H1 (cell line): Measurements from ENCODE around the gene LBH. TPM values are rescaled to one million over a fixed set of nuclear protein-coding genes. Genes with fewer than 3 reads are reported as not detected.

Experiments
- CTCF ChIA-PET: fragments of 300-600 bp; sonication (Branson Sonifier 250); formaldehyde crosslinking; loops from one replicate; lab custom pipeline; 2021; ENCODE audit not compliant: partially characterized antibody; lab: Charles Lee
- POLR2A ChIA-PET: fragments of 300-600 bp; sonication (Branson Sonifier 250); formaldehyde crosslinking; loops from one replicate; lab custom pipeline; 2021; ENCODE audit warnings: inconsistent platforms; ENCODE audit not compliant: partially characterized antibody; lab: Charles Lee
- DNase-seq, 2 experiments: peaks; one replicate each; pipeline versions ENCODE4 v3.0.0 to v3.0.0-alpha.2; 2010 to 2022; ENCODE audit warnings: low spot score in 2 of 2, low read depth in 1 of 2, mixed read lengths in 1 of 2
- FAIRE-seq: peaks from 2 replicates; lab custom pipeline; 2011; peaks lifted over from hg19 to GRCh38; lab: Jason Lieb, UNC
- H2AFZ ChIP-seq: 2 replicates; pipeline ENCODE4 v1.8.1; 2012; ENCODE audit warnings: low read length, inconsistent platforms
- H2AK5ac ChIP-seq: 2 replicates; pipeline ENCODE4 v1.6.1; 2013; ENCODE audit warnings: low read depth, low read length
- H2BK120ac ChIP-seq: replicated peaks from 2 replicates; pipeline ENCODE3; 2013; ENCODE audit warnings: low read depth, low read length, inconsistent platforms
- H2BK12ac ChIP-seq: 2 replicates; pipeline ENCODE4 v1.6.1; 2013; ENCODE audit warnings: low read depth, low read length
- H2BK15ac ChIP-seq: 2 replicates; pipeline ENCODE4 v1.6.1; 2013; ENCODE audit warnings: low read length
- H2BK20ac ChIP-seq: 2 replicates; pipeline ENCODE4 v1.6.1; 2013; ENCODE audit warnings: low read length
- H2BK5ac ChIP-seq: 2 replicates; pipeline ENCODE4 v1.6.1; 2013; ENCODE audit warnings: low read depth, low read length
- H3K14ac ChIP-seq: 2 replicates; pipeline ENCODE4 v1.6.1; 2013; ENCODE audit warnings: inconsistent platforms; ENCODE audit not compliant: insufficient read length
- H3K18ac ChIP-seq: 2 replicates; pipeline ENCODE4 v1.6.1; 2013; ENCODE audit warnings: low read length; ENCODE audit errors: extremely low read depth
- H3K23ac ChIP-seq: 2 replicates; pipeline ENCODE4 v1.6.1; 2013; ENCODE audit warnings: inconsistent platforms; ENCODE audit not compliant: insufficient read length
- H3K23me2 ChIP-seq: 2 replicates; pipeline ENCODE4 v1.6.1; 2013; ENCODE audit warnings: low read depth, low read length
- H3K27ac ChIP-seq: 2 replicates; pipeline ENCODE4 v1.6.1; 2011; ENCODE audit warnings: low read depth, low read length, inconsistent platforms
- H3K27me3 ChIP-seq, 4 experiments: replicated peaks in 1 of 4; 1 replicate in 1 of 4; 2 replicates in 3 of 4; pipeline versions ENCODE4 v1.6.1 to v1.8.1; 2011 to 2013; ENCODE audit warnings: low read length in 3 of 4, mild to moderate bottlenecking in 3 of 4, inconsistent platforms in 2 of 4, mixed read lengths in 2 of 4, moderate library complexity in 1 of 4; ENCODE audit not compliant: control insufficient read depth in 3 of 4, insufficient read depth in 3 of 4; ENCODE audit errors: extremely low read depth in 1 of 4
- H3K36me3 ChIP-seq, 4 experiments: 2 replicates each; pipeline versions ENCODE4 v1.6.1 to v1.8.1; 2011 to 2013; ENCODE audit warnings: mild to moderate bottlenecking in 4 of 4, low read length in 3 of 4, moderate library complexity in 2 of 4, control low read depth in 1 of 4, inconsistent platforms in 1 of 4; ENCODE audit not compliant: insufficient read depth in 4 of 4, control insufficient read depth in 2 of 4
- H3K4ac ChIP-seq: replicated peaks from 2 replicates; pipeline ENCODE3; 2013; ENCODE audit warnings: low read length, low read depth, mixed read lengths, inconsistent platforms; ENCODE audit not compliant: insufficient read length
- H3K4me1 ChIP-seq, 4 experiments: replicated peaks in 1 of 4; 1 replicate in 1 of 4; 2 replicates in 3 of 4; pipeline versions ENCODE4 v1.6.1 to v1.8.1; 2011 to 2013; ENCODE audit warnings: low read length in 3 of 4, inconsistent platforms in 2 of 4, mixed read lengths in 1 of 4; ENCODE audit not compliant: insufficient read depth in 4 of 4, control insufficient read depth in 3 of 4
- H3K4me2 ChIP-seq, 2 experiments: 2 replicates each; pipeline versions ENCODE4 v1.6.1 to v1.8.1; 2011 to 2013; ENCODE audit warnings: low read depth in 2 of 2, low read length in 2 of 2, control low read depth in 1 of 2, inconsistent platforms in 1 of 2, mild to moderate bottlenecking in 1 of 2; ENCODE audit not compliant: insufficient read depth in 1 of 2
- H3K4me3 ChIP-seq, 4 experiments: fragments of 200-600, 300-600 bp in 1 of 4; sonication (generic), shearing (Covaris generic), sonication (Bioruptor Twin) in 1 of 4; 2 replicates each; pipeline versions ENCODE4 v1.5.1 to v1.8.1; 2011 to 2016; ENCODE audit warnings: low read length in 4 of 4, low read depth in 3 of 4, control low read depth in 2 of 4, inconsistent platforms in 2 of 4, mild to moderate bottlenecking in 2 of 4, mixed read lengths in 1 of 4, moderate library complexity in 1 of 4; ENCODE audit not compliant: insufficient read depth in 2 of 4; ENCODE audit errors: extremely low read depth in 1 of 4
- H3K56ac ChIP-seq: replicated peaks from 2 replicates; pipeline ENCODE3; 2013; ENCODE audit warnings: low read depth, mild to moderate bottlenecking, mixed read lengths, low read length, inconsistent platforms; ENCODE audit not compliant: insufficient read length
- H3K79me1 ChIP-seq: 2 replicates; pipeline ENCODE4 v1.6.1; 2013; ENCODE audit warnings: low read depth, low read length, control low read depth
- H3K79me2 ChIP-seq, 2 experiments: 2 replicates each; pipeline versions ENCODE4 v1.6.1 to v1.8.1; 2012 to 2013; ENCODE audit warnings: low read length in 2 of 2, mild to moderate bottlenecking in 2 of 2, inconsistent platforms in 1 of 2; ENCODE audit not compliant: insufficient read depth in 2 of 2, control insufficient read depth in 1 of 2
- H3K9ac ChIP-seq, 4 experiments: replicated peaks in 1 of 4; 1 replicate in 1 of 4; 2 replicates in 3 of 4; pipeline versions ENCODE4 v1.6.1 to v1.8.1; 2011 to 2013; ENCODE audit warnings: low read depth in 3 of 4, low read length in 3 of 4, control low read depth in 2 of 4, mild to moderate bottlenecking in 2 of 4, moderate library complexity in 2 of 4, inconsistent platforms in 1 of 4; ENCODE audit errors: extremely low read depth in 1 of 4
- H3K9me3 ChIP-seq, 2 experiments: 2 replicates each; pipeline versions ENCODE4 v1.6.1 to v1.8.1; 2012 to 2013; ENCODE audit warnings: mild to moderate bottlenecking in 2 of 2, moderate library complexity in 2 of 2, control low read depth in 1 of 2, inconsistent platforms in 1 of 2, low read depth in 1 of 2, low read length in 1 of 2, mixed read lengths in 1 of 2; ENCODE audit not compliant: insufficient read depth in 2 of 2
- H4K20me1 ChIP-seq, 2 experiments: replicated peaks in 1 of 2; 2 replicates each; pipeline versions ENCODE3 to v1.8.1; 2011 to 2013; ENCODE audit warnings: inconsistent platforms in 2 of 2, low read length in 2 of 2, mild to moderate bottlenecking in 1 of 2; ENCODE audit not compliant: insufficient read depth in 2 of 2, control insufficient read depth in 1 of 2
- H4K5ac ChIP-seq: 2 replicates; pipeline ENCODE4 v1.6.1; 2013; ENCODE audit warnings: low read length, low read depth, mixed read lengths, inconsistent platforms; ENCODE audit not compliant: insufficient read length
- H4K8ac ChIP-seq: 2 replicates; pipeline ENCODE4 v1.8.0; 2013; ENCODE audit warnings: mild to moderate bottlenecking, moderate library complexity, low read length, inconsistent platforms; ENCODE audit not compliant: insufficient read depth; ENCODE audit errors: extremely low read depth
- H4K91ac ChIP-seq: replicated peaks from 2 replicates; pipeline ENCODE3; 2013; ENCODE audit warnings: low read length, mixed read lengths, inconsistent platforms; ENCODE audit not compliant: insufficient read length
- CBX5 ChIP-seq: fragments of 300-800, 300-1000 bp; sonication (generic); IDR thresholded peaks from 2 replicates; pipeline ENCODE4 v1.7.1; 2016; ENCODE audit warnings: antibody characterized with exemption, low read length, low read depth
- CEBPB ChIP-seq: IDR thresholded peaks from 2 replicates; pipeline ENCODE4 v1.6.1; 2012; ENCODE audit warnings: low read depth, low read length
- CREB1 ChIP-seq: IDR thresholded peaks from 2 replicates; pipeline ENCODE4 v1.6.1; 2012; ENCODE audit warnings: inconsistent platforms
- EP300 ChIP-seq, 2 experiments: IDR thresholded peaks; 1 replicate in 1 of 2; 2 replicates in 1 of 2; pipeline ENCODE4 v1.6.1; 2011 to 2012; ENCODE audit warnings: low read depth in 2 of 2, low read length in 2 of 2, mild to moderate bottlenecking in 2 of 2, borderline replicate concordance in 1 of 2, inconsistent platforms in 1 of 2, moderate library complexity in 1 of 2
- NRF1 ChIP-seq: IDR thresholded peaks from 2 replicates; pipeline ENCODE4 v1.6.1; 2011; ENCODE audit warnings: mild to moderate bottlenecking, low read depth, low read length, improper control_type of control experiment
- POLR2AphosphoS5 ChIP-seq: IDR thresholded peaks from 2 replicates; pipeline ENCODE4 v1.6.1; 2011; ENCODE audit warnings: low read depth, low read length
- RAD21 ChIP-seq, 2 experiments: IDR thresholded peaks in 1 of 2; conservative IDR thresholded peaks in 1 of 2; 2 replicates each; pipeline ENCODE4 v1.6.1; 2011; ENCODE audit warnings: low read depth in 2 of 2, low read length in 2 of 2, improper control_type of control experiment in 1 of 2, inconsistent platforms in 1 of 2, mild to moderate bottlenecking in 1 of 2, moderate library complexity in 1 of 2
- SAP30 ChIP-seq: fragments of 300-600 bp; sonication (generic); IDR thresholded peaks from 2 replicates; pipeline ENCODE4 v1.7.1; 2012; ENCODE audit warnings: low read length, moderate library complexity, mild to moderate bottlenecking, inconsistent platforms; ENCODE audit not compliant: insufficient read depth, insufficient replicate concordance
- SRF ChIP-seq: IDR thresholded peaks from 2 replicates; pipeline ENCODE4 v1.6.1; 2011; ENCODE audit warnings: mild to moderate bottlenecking, low read depth, low read length, moderate library complexity
- ZNF274 ChIP-seq: IDR thresholded peaks from 2 replicates; pipeline ENCODE4 v1.7.0; 2012; ENCODE audit warnings: low read length, borderline replicate concordance; ENCODE audit errors: extremely low read depth
- WGBS, 2 experiments: shearing (Covaris generic) in 1 of 2; methylation state at CpG; one replicate each; pipeline versions ENCODE4 v1.1.6 to v1.1.7; 2013 to 2015; ENCODE audit warnings: low lambda C conversion rate in 2 of 2, mixed read lengths in 2 of 2, inconsistent platforms in 1 of 2, low coverage in 1 of 2, missing lambda C conversion rate in 1 of 2; ENCODE audit not compliant: insufficient replicate concordance in 2 of 2, insufficient coverage in 1 of 2, insufficient read length in 1 of 2; ENCODE audit errors: extremely low coverage in 1 of 2, missing lambda C conversion rate in 1 of 2; 5-methylcytosine and 5-hydroxymethylcytosine counted together
- polyA plus RNA-seq, 7 experiments: library from polyadenylated mRNA; depleted of rRNA in 3 of 7; stranded (reverse) in 5 of 7; unstranded in 2 of 7; fragments of >200 nt in 5 of 7; fragments of 200-250 nt in 2 of 7; gene quantifications; 1 replicate in 5 of 7; 2 replicates in 1 of 7; 4 replicates in 1 of 7; pipeline versions ENCODE4 v1.2.1 to v1.2.3, GENCODE V29; 2011 to 2013; ENCODE audit warnings: missing spikeins in 2 of 7, mixed read lengths in 2 of 7
- total RNA-seq: library from RNA; stranded (reverse); fragmentation: NEBNext Ultra II Directional; extraction: Animal tissue kit (Norgen Biotek cat#: 25700); gene quantifications from 2 replicates; pipeline ENCODE4 v1.2.1, GENCODE V29; 2021

Gene LBH
- total and polyA plus RNA-seq, 2 of the 8 experiments (the other 6 are each of a cell fraction or from before 2014, with no cell fraction given) = 25.7 to 34.5 TPM

- peaks cover 0 to 9% (median 2%) of the 10 kb centered on the region in 4 experiments; a peak in 4 of 7 replicates for H3K4me1 ChIP-seq
- no peak overlapping the region for H2BK15ac ChIP-seq
- no peak overlapping the region for H4K5ac ChIP-seq
- no peak for TF ChIP-seq NRF1
- TF ChIP-seq ZNF274 = no peak
- TF ChIP-seq POLR2AphosphoS5 = no peak
- no peak for TF ChIP-seq CBX5
- no peak for TF ChIP-seq CEBPB
- TF ChIP-seq EP300 (IDR thresholded peaks at IDR 0.05; ENCODE audit: borderline replicate concordance in 1 of 2, low read depth in 2 of 2, low read length in 2 of 2) = no peak
- no peak for TF ChIP-seq CREB1
- no peak for TF ChIP-seq SAP30
- no peak for TF ChIP-seq SRF
- no peak for TF ChIP-seq RAD21 (IDR thresholded peaks at IDR 0.05 in 1 of 2, conservative IDR thresholded peaks at IDR 0.05 in 1 of 2; ENCODE audit: low read depth in 2 of 2, low read length in 2 of 2)
- H3K14ac ChIP-seq = no peak overlapping the region
- H3K9ac ChIP-seq = no peak overlapping the region
- H3K27me3 ChIP-seq = no peaks in the 10 kb centered on the region
- no peak overlapping the region for H2BK5ac ChIP-seq
- POLR2A ChIA-PET = interaction anchor here (1.2 kb wide), 2 partner anchors 13 to 14 kb away, joined by 3 to 4 read pairs; no protein-coding TSS in a partner anchor
- peak overlapping the region; percentile 38; the same call in 1 of the 2 replicates for H3K18ac ChIP-seq
- FAIRE-seq (peak; percentile 36), DNase-seq (no peak)
- H3K23me2 ChIP-seq = no peaks in the 10 kb centered on the region
- no peak overlapping the region for H2AFZ ChIP-seq
- no peak overlapping the region for H2AK5ac ChIP-seq
- H2BK12ac ChIP-seq = no peak overlapping the region
- WGBS, 2 experiments = 64% methylated on average over 11 of the region's 11 CpGs; no CpG with 5 or more reads in 1 of the 2 experiments
- H2BK20ac ChIP-seq = no peak overlapping the region
- H3K9me3 ChIP-seq = no peaks in the 10 kb centered on the region
- no peak overlapping the region for H3K56ac ChIP-seq
- CTCF ChIA-PET = interaction anchor here (1.2 to 3.2 kb wide), 9 partner anchors 9 to 494 kb away, joined by 3 to 11 read pairs (median 5); no protein-coding TSS in a partner anchor
- no peaks in the 10 kb centered on the region; a peak in 1 of 4 replicates for H3K79me2 ChIP-seq
- peak overlapping the region; percentile 1 to 9; a peak in 1 of 4 replicates for H3K4me2 ChIP-seq
- no peak overlapping the region for H3K4ac ChIP-seq
- H3K4me3 ChIP-seq = no peak overlapping the region
- H4K91ac ChIP-seq = no peak overlapping the region
- no peaks in the 10 kb centered on the region for H3K79me1 ChIP-seq
- H3K27ac ChIP-seq = no peak overlapping the region
- no peak overlapping the region for H2BK120ac ChIP-seq
- no peak overlapping the region for H3K23ac ChIP-seq
- no peaks in the 10 kb centered on the region for H4K20me1 ChIP-seq
- no peaks in the 10 kb centered on the region for H3K36me3 ChIP-seq
- H4K8ac ChIP-seq = no peak overlapping the region
Observed at GRCh38 chr2:30217644-30218337, 13.5 kb upstream of the LBH start.
